ENCODE data around the gene RNF150. TPM values are rescaled to one million over a fixed set of nuclear protein-coding genes. Genes with fewer than 3 reads are reported as not detected.

RNF150 gene
- total RNA-seq, 1 donor from 2014 or later = 56.1 TPM

DNA sequence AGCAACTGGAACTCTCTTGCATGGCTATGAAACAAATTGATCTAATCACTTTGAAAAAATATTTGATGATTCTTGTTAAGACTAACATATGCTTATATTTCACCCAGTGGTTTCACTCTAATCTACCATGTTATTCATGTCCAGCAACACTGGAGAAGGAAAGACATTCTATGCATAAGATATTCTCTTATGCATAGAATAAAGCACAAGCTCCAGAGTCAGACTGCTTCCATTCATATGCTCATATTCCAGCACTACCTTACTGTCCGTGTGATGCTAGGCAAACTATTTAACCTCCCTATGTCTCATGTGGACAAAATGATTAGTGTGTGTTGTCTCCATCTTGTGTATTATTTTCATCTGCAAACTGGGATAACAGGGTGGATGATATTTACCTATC lies 124.1 kb downstream of the RNF150 start:
- ATAC-seq (no peak), DNase-seq (ENCODE audit: missing footprints) (no peak)
- intact Hi-C loops (cut with DNase I) = no loop called here

DNA sequence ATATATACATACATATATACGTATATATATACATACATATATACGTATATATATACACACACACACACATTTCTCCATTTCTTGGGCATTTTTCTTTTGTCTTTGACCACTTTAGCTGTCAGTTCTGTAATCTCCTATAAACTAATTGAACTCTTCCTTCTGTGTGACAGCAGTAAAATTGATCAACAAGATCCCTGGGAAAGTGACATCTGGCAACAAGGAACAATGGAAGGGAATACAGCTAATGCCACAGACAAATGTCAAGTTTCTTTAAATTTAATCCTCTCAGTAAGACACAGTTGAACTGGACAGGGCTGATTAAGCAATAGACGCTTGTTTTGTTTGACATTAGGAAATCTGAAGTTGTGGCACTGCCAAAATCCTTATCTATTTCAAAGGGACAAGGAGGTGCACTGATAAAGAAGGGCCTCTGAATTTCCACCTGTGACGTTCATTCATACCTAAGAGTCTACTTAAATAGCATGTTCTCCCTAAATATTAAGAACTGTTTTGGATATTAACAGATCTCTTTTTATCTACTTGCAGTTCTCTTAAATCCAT lies 126.9 kb downstream of the RNF150 start:
- ATAC-seq = no peak
- no peak for DNase-seq (ENCODE audit: missing footprints)
- intact Hi-C loops (cut with DNase I) = no loop called here

DNA sequence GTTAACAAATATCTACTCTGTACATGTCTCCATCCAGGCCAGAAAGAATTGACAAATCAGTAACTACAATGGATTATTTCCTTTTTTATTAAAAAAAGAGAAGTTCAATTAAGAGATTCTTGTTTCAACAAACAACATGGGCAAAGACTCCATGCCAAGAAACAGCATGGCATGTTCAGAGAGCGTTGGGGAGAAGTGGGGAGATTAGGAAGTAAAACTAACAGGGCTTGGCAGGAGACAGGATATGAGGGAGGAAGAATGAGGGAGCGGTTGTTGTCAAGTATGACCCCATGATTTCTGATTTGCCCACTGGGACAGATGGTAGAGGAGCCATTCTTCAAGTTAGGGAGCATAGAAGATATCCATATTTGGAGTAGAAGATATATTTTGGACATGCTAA lies 128.4 kb downstream of the RNF150 start:
- no peak for DNase-seq (ENCODE audit: missing footprints)
- no peak for ATAC-seq
- intact Hi-C loops (cut with DNase I) = loop anchor here (5.0 kb wide), 1 partner anchor 127 kb away; the partner anchor contains the start of gene RNF150

DNA sequence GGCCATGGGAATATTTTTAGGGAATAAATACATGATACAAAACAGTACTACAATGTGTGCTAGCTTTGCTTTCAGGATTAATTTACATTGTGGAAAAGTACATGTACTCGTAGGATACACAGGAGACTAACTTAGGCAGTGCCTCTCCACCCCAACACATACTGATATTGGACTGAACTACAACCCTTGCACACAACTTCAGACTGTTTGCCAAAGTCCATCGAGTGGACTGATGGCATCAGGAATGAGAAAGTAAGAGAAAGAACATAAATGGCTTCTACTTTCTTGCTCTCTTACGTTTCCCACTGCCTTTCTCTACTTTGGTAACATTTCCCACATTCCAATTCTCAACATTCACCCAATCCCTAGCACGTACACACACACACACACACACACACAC lies 130.1 kb downstream of the RNF150 start:
- ATAC-seq = no peak
- DNase-seq (ENCODE audit: missing footprints) = no peak
- intact Hi-C loops (cut with DNase I) = loop anchor here (5.0 kb wide), 1 partner anchor 129 kb away; the partner anchor contains the start of gene RNF150

DNA sequence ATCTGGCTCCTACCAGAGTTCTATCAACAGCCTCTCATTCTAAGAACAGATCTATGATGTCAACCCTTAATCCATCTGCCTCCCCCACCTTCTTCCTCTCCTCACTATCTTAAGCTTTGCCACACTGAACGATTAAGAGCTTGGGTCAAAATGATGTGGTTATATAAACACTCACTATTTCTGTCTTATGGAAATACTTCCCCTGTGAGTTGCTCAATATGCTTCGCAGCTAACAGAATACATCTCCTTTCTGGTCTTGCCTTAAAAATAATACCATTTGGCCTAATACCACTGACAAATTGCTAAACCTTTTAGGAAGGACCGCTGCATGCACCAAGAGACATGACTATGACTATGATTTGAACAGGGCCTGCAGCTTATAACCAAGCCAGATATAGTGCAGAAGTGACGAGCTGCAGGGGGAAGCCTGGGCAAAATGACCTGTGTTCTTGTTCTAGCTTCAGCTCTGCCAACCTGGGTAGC lies 130.9 kb downstream of the RNF150 start:
- ATAC-seq (peak; percentile 84), DNase-seq (ENCODE audit: missing footprints) (no peak)
- intact Hi-C loops (cut with DNase I) = loop anchor here (5.0 kb wide), 1 partner anchor 130 kb away; the partner anchor contains the start of gene RNF150

DNA sequence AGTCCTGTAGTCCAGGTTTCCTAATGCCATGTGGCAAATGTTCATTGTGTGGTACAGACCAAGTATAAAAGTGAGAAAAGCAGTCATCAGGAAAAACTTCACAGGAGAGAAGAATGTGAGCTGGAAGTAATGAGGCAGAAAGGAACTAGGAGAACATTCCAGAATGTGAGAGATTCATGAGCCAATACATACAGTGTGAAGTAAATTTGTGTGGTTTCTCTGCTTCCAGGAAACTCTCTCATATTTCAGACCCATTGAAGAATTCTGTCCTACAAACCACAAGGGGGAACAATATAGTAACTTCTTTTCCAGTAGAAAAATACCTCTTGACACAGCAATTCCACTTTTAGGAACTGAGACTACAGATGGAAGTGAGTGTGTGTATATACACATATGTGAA lies 136.5 kb downstream of the RNF150 start:
- intact Hi-C loops (cut with DNase I) = no loop called here
- no peak for DNase-seq (ENCODE audit: missing footprints)
- ATAC-seq = no peak

DNA sequence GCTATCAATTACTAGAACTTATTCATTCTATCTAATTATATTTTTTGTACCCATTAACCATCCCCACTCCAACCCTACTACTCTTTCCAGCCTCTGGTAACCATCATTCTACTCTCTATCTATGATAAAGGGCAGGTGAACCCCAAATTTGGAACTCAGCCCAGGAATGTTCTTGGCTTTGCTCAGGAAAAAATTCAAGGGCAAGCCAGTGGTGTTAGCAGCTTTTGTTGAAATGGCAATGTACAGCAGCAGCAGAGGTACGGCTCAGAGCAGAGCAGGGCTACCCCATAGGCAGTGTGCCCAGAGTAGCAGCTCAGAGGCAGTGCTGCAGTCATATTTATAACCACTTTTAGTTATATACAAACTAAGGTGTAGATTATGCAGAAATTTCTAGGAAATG lies 138.2 kb downstream of the RNF150 start:
- ATAC-seq (peak; percentile 86), DNase-seq (ENCODE audit: missing footprints) (no peak)
- intact Hi-C loops (cut with DNase I) = no loop called here

DNA sequence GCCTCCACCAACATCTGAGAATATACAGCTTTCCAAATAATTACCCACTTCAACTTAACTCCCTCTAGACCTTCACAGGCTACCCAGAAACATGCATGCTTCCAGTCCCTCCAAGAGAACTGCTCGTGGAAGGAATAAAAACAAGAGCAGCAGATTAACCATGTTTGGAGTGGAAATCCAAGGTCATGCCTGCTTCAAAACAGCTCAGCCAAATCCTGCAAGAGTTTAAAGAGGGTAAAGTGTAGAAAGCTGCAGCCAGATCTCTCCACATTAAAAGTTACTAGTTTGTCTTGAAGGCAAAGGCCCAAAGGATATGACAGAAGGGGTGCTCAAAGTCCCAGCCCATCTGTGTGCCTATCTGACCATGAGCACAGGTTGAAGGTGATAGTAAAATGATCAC lies 139.3 kb downstream of the RNF150 start:
- no peak for DNase-seq (ENCODE audit: missing footprints)
- peak; percentile 11 for ATAC-seq
- intact Hi-C loops (cut with DNase I) = loop anchor here (5.0 kb wide), 1 partner anchor 107 kb away; no protein-coding TSS in a partner anchor

DNA sequence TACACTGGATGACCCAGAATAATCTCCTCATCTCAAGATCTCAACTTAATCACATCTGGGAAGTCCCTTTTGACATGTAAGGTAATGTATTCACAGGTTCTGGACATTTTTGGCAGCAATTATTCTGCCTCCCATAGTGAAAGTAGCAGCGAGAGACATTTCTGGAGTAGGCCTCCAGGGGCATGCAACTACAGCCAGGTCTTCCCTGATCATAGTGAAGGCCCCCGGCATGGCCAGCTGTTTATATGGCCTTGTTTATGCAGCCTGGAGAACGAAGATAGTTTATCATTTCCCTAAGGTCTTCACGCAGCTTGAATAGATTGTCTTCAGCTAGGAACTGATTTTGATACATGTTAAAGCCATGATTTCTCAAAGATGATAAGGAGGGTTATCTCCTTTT lies 139.9 kb downstream of the RNF150 start:
- intact Hi-C loops (cut with DNase I) = loop anchor here (5.0 kb wide), 1 partner anchor 106 kb away; no protein-coding TSS in a partner anchor
- DNase-seq (ENCODE audit: missing footprints) (no peak), ATAC-seq (no peak)

DNA sequence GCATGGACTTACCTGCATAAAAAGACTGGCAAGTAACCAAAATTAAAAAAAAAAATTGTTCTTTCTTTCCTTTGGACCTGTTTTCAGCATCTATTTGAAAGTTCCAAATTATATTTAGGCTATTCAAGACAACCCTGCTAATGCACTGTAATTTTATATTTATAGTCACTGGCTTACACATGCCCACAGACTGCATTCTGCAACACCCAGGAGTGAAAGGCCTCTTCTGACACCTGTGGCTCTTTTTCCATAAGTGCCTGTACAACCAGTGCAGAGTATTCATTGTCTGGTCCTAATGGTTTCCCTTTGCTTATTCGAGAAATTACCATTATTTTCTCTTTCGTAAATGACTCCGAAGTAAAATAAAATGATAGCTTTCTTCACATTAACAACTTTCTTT lies 143.3 kb downstream of the RNF150 start:
- intact Hi-C loops (cut with DNase I) = loop anchor here (2.0 to 5.0 kb wide), 2 partner anchors 59 to 103 kb away; no protein-coding TSS in a partner anchor
- DNase-seq (ENCODE audit: missing footprints) (no peak), ATAC-seq (peak; percentile 89)

DNA sequence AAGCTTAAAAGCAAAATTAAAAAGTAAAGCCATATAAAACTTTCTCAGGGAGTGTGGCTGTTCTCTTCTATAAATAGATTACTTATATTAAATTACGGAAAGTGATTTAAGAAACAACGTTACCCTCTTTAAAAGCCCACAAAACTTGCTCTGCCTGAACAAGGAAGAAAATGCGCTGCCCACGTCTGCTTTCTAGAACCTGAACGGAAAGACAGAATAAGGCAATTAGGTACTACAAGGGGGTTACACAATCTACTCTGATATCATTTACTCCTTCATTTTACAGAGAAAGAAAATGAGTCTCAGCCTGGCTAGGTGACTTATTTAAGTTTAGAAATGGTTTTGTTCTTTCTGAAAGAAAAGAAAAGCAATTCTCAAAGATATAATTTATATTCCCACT lies 147.2 kb downstream of the RNF150 start:
- DNase-seq (ENCODE audit: missing footprints) = no peak
- no peak for ATAC-seq
- intact Hi-C loops (cut with DNase I) = no loop called here

DNA sequence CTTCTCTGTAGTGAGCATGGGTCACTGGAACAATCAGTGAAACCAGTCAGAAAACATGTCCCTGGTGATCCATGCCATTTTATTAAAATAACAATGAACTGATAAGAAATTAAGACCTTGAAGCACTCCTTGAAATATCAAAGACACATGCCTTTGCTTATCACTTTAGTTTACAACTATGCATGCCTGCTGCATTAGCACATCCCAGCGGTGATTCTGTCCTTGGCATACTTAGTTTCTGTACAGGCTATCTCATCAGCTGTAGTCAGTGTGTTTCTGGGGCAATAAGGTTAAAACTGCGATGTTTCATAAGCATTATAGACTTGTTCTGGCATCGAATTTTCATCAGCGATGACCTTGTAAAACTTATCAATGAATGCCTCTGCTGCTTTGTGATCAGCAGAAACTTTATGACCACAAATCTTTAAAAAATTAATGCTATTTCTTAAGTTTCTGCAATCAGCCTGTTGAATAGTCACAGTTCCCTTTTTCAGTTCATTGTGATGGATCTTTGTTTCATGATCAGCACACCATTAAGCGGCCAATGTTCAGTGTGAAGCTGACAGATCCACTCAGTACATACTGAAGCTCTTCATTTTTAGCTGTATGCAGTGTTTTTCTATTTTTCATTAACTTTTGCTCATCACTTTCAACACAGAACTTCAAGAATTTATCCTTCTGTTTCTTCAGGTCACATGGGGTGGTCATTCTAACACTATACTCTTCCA lies 150.5 kb downstream of the RNF150 start:
- intact Hi-C loops (cut with DNase I) = loop anchor here (5.0 kb wide), 2 partner anchors 120 to 150 kb away; partner anchors contain the start of gene RNF150
- DNase-seq (ENCODE audit: missing footprints) (no peak), ATAC-seq (peak; percentile 67)

DNA sequence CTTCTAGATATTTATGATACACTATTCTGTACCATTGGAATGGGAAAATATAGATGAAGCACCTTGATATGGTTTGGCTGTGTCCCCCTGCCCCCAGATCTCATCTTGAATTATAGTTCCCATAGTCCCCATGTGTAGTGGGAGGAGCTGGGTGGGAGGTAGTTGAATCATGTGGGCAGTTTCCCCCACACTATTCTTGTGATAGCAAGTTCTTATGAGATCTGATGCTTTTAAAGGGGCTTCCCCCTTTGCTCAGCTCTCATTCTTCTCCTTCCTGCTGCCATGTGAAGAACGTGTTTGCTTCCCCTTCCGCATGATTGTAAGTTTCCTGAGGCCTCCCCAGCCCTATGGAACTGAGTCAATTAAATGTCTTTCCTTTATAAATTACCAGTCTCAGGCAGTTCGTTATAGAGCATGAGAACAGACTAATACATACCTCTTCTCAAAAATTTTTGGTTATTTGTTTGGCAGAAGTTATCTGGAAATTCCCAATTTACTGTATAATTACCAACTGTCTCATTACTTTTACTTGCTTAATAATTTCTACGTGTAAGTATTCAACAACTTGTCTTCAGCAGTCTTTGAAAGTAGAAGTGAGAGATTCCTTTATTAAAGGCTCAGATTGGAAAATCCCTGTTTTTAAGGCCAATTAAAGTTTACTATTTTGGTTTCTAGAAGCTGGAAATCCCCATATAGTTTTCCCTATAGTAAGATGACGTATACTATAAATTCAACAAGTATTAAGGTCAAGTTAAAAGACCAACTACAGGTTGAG lies 152.7 kb downstream of the RNF150 start:
- no peak for ATAC-seq
- intact Hi-C loops (cut with DNase I) = loop anchor here (5.0 kb wide), 2 partner anchors 118 to 152 kb away; partner anchors contain the start of gene RNF150
- no peak for DNase-seq (ENCODE audit: missing footprints)

DNA sequence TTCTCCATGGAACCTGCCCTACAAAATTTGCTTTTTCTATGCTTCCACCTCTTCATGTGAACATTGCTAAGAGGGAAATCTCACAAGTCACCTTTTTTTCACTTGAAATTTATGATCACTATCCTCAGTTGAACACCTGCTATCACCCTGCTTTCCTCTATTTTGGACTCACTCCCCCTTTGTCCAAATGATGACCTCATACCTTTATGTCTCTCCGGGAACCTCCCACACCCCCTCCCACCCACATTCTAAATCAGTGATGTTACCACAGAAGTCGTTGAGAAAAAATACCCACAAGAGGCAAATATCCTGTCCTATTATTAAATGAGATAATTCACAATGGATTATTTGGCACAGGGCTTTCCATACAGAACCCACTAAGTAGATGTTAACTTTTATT lies 156.5 kb downstream of the RNF150 start:
- intact Hi-C loops (cut with DNase I) = no loop called here
- DNase-seq (ENCODE audit: missing footprints) (no peak), ATAC-seq (no peak)

DNA sequence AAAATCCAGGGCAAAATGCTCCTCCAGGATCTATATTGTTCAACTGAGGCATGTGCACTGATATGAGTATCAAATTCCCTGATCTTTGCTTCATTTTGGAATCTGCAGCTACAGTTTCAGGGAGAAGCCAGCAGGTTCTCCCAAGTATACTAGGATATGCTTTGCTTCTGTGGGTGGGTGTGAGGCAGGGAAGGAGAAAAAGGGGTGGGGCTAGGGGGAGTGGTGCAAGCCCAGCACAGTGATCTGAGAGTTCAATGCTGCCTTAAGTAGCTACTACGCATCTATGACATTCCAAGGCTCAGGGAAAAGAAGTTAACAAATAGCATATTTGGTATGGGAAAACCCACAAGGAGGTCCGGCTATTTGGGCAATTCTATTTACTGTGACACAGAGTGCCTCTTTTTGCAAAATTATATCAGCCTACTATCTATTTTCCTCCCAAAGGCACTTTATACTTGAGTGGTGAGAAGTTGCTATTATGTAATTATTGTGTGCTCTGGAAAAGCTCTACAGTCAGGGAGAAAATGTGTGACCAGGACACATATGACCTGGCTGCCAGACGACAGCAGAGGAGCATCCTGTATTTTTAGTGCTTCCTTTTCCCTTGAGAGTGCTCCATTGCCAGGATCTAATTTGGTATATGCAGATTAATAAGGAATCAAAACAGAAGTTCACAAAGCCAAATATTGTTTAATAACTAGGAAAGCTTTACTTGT lies 162.0 kb downstream of the RNF150 start:
- ATAC-seq = peak; percentile 78
- intact Hi-C loops (cut with DNase I) = no loop called here
- DNase-seq (ENCODE audit: missing footprints) = no peak

DNA sequence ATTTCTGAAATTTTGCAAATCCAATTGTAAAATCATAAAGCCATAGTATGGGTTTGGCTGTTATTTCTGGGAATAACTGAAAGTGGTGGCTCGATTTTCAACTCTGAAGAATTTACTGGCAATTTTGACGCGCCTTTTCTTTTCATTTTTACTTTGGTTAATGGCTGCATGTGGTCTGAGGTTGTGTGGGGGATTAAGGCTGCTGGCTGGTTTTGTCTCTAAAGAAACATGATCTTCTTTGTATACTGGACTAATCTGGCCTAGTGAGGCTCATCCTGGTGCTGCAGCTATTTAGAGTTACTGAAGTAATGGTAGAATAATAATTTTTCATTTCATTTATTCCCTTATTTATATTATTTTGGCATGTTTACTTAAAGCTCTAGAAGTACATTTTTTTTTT lies 164.0 kb downstream of the RNF150 start:
- no peak for DNase-seq (ENCODE audit: missing footprints)
- intact Hi-C loops (cut with DNase I) = no loop called here

DNA sequence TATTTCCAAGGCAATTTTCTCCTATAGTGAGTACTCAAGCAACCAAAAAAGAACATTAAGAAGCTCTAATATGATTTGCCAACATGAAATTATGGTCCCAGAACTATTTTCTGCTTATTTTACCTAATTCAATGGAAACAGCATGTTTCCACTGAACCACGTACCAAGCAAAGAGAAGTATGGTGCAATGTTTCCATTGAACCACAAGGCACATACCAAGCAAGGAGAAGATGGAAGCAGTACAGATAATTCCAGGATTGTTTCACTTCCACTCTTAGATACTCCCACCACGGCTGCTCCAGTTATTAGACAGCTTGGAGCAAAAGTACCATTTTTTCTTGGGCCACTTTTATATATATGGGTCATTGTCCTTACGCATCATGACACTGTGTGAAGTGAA lies 164.9 kb downstream of the RNF150 start:
- no peak for DNase-seq (ENCODE audit: missing footprints)
- intact Hi-C loops (cut with DNase I) = no loop called here
- ATAC-seq = no peak

More for the DNA sequence above, 164.0 kb downstream of the RNF150 start:
- no peak for ATAC-seq

DNA sequence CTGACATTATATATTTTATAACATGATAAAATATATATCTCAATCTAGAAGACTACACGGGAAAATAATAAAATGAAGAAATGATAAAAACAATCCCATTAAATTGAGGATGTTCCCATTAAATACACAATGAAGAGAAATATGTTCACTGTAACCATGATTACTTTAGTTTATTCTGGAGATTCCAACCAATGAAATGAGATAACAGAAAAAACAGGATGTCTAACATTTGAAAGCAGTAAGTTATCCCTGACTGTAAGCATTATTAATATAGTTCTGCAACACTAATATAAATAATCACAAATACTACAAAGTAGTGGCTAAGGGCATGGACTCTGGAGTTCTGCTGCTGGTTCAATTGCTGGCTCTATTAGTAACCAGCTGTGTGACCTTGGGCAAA lies 169.4 kb downstream of the RNF150 start:
- intact Hi-C loops (cut with DNase I) = no loop called here
- ATAC-seq = no peak

DNA sequence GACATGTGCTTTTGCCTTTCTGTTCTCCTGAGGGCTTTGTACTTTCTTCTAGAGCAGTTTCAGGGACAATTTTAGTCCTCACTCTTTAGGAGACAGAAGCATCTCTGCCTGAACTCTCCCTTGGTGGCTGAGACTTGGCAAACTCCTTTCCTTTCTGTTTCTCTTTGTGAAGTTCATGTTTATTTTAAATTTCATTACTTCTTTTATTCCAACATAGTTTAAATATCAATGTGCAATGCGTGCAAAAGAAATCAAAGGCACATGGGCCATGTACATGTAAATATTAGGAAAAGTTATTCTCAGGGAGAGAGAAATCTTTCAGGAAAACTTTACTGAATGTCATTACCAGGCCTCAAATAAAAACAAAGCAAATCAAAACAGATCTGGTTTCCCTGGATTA lies 177.6 kb downstream of the RNF150 start:
- ATAC-seq (no peak), DNase-seq (ENCODE audit: missing footprints) (no peak)
- intact Hi-C loops (cut with DNase I) = no loop called here

More for the DNA sequence above, 169.4 kb downstream of the RNF150 start:
- DNase-seq (ENCODE audit: missing footprints) = no peak

All from Right ventricle myocardium inferior (tissue), 1 donor.